ENCODE results near the gene SEC22B.
"Not testable (repeated sequence)": the region's sequence is repeated elsewhere in the genome, so short reads cannot be mapped to it uniquely, and the experiment has no call there.

Gene SEC22B

DNA sequence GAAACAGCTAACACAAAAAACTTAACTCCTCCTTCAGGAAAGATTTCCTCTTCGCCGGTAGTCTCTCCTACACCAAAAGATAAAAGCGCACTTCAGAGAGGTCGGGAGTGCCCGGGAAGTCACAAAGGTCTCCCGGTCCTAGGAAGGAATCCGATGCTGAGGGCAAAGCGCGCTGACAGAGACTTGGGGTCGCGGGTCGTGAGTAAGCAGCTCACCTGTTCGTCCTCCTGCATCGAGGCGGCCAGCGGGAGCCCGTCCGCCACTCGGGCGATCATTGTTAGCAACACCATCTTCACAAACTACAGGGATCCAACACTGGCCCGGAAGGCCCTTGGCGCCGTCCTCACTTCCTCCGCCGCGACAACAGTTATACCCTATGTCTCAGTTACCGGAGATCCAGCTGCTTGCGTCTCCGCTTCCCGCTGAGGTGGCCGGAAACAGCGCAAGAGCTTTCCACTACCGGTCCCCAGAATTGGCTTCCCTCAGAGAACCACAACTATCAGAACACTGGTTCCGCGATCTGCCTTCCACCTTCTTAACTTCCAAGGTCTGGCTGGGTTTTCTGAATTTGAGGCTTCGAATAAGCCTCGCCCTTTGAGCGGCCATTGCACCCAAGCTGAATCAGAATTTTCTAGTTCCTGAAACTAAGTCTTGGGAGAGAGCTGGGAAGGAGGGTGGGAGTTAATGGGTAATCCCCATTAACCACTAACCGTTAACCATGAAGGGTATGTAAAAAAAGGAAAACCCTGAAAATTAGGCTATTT, at the start of gene SEC22B:
Gene SEC22B (minus strand): TSS at position 429 of the 764 bp plus-strand sequence. CDS start 139 bp downstream, at position 290.
- peak; percentile 88 for DNase-seq

DNA sequence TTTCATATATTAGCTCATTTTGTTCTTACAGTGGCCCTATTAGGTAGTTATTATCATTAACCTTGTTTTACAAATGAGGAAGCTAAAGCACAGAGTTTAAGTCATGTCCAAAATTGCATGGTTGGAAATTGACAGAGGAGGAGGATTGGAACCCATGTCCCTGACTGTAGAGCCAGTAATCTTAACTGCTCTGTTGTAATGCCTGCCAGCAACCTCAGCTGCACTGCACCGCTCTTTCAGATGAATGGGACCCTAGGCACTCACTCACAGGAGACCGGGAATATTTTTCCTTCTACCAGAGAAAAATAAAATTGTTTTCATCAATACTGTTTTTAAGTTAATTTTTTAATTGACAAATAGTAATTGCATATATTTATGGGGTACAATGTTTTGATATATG, 41.6 kb upstream of the SEC22B start:
- not testable (repeated sequence) for DNase-seq

DNA sequence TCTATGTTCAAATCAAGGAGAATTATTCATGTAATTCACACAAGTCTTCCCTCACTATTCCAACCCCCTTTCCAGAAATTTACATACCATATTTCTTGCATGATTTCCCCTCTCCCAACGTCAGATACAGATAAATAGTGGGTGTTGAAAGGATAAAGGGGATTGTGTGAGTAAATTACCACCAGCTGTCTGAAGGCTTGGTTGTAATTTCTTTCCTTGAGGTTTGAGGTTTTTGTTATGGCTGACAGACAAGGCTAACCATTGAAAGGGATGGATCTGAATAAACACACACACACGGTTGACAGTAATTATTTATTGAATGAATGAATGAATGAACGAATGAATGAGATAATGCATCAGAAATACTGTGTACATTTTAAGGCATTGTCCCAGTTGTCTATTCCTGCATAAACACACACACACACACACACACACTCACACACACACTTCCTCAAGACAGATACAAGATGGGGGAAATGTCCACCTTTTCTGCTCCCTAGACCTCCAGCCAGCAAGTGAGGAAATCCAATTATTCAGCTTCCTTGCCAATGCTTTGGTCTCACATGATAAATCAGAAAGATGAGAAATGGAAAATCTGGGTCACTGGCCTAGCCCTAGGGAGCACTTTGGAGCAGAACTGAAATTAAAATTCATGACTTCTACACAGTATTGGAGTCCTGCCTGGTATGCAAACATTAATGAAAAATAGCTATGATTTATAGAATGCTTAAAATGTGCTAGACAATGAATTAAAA, 41.0 kb upstream of the SEC22B start:
- not testable (repeated sequence) for DNase-seq

DNA sequence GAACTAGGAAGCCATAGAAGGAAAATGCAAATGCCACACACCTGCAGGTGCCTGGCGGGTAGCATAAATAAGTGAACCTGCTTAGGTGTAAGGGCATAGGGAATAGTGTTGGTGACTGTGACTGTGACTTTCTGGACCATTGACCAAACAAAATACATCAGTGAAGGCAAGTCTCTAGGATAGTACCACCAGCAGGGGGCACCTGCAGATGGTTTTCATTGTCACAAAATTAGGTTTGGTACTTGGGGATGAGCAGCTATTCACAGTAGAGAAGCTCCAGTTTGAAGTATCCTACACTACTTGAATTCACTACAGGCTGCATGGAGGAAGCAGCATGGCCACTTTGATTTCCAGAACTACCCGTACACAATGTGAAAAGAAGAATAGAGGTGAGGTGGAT, 37.3 kb upstream of the SEC22B start:
- not testable (repeated sequence) for DNase-seq

DNA sequence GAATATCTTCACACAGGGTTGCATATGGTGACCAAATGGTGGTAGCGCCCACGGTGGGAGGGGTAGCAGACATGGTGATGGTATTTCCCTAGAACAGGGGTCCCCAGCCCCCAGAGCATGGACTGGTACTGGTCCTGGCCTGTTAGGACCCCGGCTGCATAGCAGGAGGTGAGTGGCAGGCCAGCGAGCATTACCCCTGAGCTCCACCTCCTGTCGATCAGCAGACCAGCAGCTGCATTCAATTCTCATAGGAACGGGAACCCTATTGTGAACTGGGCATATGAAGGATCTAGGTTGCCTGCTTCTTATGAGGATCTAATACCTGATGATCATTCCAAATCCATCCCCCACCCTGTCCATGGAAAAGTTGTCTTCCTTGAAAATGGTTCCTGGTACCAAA, 34.4 kb upstream of the SEC22B start:
- DNase-seq, result not testable (repeated sequence)

DNA sequence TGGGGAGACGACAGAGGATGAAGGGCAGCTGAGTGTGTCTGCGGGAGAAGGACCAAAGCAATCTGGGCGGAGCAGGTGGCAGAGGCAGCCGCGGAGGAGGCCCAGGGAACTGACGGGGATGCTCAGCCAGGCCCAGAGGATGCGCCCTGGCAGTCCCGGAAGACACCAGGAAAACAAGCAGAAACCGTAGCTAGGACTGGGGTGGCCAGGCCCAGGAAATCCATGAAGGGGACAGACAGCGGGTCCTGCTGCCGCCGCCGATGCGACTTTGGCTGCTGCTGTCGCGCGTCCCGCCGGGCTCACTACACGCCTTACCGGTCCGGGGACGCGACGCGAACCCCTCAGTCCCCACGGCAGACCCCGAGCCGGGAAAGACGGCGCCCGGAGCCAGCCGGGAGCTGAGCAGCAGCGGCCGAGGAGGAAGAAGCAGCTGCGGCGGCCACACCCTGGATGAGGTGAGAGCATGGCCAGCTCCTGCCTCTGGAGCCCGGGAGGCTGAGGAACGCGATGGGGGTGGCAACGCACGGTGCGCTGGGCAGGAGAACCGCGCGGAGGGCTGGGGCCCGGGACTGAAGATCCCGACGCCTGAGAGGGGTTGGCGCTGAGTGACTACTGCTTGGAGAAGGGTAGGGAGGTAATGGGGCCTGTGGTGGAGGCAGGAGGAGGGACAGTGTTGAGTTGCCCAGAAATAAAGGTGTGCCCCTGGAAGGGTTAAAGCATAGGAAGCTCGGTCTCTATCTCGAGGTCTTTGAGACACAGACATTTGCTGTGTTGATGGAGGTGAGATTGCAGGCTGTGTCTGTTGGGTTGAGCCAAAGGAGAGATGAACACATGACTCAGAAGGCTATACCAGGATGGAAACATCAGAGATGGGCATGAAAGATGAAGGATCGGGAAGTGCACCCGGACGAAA, 20.8 kb upstream of the SEC22B start:
- DNase-seq, result not testable (repeated sequence)

DNA sequence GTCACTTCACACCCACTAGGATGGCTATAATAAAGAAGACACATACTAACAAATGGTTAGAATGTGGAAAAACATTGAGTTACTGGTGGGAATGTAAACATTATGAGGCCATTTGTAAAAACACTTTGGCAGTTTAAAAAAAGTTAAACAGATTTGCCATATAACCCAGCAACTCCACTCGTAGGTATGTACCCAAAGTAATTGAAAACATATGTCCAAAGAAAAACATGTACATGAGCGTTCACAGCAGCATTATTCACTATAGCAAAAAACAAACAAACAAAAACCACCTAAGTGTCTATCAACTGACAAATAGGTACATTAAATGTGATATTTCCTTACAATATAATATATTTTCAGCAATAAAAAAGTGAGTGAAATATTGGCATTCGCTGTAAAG, 12.3 kb upstream of the SEC22B start:
- not testable (repeated sequence) for DNase-seq

DNA sequence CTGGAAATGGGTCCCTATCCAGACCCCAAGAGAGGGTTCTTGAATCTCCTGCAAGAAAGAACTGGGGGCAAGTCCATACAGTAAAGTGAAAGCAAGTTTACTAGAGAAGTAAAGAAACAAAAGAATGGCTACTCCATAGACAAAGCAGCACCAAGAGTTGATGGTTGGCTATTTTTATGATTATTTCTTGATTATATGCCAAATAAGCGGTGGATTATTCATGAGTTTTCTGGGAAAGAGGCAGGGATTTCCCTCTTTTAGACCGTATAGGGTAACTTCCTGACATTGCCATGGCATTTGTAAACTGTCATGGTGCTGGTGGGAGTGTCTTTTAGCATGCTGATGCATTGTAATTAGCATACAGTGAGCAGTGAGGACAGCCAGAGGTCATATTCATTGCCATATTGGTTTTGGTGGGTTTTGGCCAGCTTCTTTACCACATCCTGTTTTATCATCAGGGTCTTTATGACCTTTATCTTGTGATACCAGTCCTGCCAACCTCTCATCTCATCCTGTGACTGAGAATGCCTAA, 5.9 kb upstream of the SEC22B start:
- DNase-seq, result not testable (repeated sequence)

DNA sequence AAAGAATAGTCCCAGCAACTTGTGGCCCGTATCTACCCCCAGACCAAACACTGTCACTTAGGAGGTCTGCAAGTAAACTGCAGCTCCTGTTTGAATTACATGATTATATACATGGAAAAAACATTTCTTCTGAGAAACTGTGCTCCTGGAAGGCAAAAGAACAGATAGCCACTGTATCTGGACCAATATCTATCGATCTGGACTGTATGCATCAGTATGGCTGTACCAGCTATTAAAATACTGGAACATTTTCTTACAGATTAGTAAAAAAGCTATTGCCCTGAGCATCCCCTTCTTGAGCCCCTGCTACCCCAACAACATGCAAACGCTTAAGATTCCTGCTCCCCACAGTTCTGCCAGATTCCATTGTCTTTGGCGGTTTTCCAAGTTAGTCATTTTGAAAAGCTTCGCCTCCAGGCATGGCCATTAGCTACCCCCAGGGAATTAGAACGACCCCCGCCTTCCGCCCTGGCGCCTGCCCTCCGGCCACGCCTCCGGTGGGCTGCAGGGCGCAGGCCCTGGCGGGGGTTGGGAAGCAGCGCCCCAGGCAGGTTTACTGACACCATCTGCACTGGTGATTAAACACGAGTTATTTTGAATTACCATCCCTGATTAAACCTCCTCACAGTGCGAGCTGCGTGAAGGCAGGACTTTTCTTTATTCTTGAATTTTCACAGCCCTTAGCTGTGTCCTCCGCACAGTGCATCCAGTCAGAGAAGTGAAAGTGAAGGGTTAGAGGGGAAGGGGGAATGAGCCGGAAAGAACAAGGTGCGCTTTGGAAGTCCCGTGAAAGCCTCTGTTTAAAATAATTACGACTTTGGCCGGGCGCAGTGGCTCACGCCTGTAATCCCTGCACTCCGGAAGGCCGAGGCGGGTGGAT, 3.7 kb upstream of the SEC22B start:
- not testable (repeated sequence) for DNase-seq

DNA sequence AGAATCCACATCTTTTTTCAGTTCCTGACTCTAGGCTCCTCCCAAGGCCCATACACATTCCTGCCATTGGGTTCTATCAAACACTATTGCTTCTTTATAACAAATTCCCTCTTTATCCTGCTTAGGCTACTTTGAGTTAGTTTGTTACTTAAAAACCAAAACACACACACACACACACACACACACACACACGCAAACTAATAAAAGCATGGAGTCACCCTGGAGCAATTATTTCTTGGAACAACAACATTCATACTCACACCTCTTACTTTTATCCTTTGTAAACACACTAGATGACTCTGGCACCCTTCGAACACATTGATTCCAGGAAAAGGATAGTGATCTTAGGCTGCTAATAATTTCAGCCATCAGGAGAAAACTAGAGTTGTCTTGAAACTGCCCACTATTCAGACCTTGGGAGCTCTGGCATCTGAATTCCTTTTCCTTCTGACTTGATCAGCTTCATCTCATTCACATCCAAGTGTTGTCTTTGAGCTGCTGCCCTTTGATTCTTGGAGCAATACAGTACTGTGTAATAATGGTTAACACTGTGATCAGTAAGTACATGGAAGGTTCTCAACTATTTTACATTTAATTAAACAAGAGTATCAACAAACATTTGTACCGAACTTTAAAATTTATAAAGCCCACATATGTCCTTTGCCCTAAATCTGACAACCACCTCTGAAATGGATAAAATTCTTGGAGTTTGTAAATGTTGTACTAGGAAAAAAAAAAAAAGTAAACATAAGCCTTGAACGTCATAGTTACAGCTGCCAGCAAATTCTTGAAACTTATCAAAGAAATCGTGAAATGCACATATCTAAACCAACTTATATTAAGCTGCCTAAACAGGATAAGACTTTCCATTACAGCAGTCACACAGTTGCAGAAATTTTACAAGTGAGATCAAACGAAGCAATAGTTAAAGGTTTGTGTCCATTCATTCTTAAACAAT, 2.8 kb upstream of the SEC22B start:
- no peak for DNase-seq

DNA sequence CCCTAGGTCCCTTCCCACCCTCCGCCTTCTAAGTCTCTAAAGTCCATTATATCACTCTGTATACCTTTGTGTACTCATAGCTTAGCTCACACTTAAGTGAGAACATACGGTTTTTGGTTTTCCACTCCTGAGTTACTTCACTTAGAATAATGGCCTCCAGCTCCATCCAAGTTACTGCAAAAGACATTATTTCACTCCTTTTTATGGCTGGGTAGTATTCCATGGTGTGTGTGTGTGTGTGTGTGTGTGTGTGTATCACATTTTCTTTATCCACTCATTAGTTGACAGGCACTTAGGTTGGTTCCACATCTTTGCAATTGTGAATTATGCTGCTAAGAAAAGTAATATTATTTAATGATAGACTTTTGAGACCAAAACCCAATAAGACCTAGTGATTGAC, 1.7 kb upstream of the SEC22B start:
- not testable (repeated sequence) for DNase-seq

DNA sequence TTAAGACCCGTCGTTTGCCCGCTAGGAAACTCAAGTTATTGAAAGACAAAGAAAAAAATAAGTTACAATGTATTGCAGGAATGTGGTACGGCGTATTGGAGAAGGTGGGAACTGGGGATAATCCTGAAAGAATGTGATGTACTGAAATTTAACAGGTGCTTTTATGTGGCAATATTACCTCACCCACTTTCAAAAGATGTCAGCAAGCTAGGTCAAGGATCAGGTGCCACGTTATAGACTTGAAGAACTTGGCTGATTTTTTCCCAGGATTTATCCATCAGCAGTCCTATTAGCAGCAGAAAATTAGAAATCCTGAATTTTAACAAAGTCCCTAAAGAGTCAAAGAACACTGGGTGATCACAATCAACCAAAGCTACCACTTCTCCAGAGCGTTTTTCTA, 632 bp downstream of the SEC22B start:
- not testable (repeated sequence) for DNase-seq

DNA sequence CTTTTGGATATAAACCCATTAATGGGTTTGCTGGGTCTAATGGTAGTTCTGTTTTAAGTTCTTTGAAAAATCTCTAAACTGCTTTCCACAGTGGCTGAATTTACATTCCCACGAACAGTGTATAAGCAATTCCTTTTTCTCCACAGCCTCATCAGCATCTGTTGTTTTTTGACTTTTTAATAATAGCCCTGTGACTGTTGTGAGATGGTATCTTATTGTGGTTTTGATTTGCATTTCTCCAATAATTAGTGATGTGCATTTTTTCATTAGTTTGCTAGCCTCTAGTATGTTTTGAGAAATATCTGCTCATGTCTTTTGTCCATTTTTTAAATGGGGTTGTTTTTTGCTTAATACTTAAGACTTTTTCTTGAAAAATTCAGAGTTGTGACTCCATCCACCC, 11.6 kb downstream of the SEC22B start:
- DNase-seq, result not testable (repeated sequence)

DNA sequence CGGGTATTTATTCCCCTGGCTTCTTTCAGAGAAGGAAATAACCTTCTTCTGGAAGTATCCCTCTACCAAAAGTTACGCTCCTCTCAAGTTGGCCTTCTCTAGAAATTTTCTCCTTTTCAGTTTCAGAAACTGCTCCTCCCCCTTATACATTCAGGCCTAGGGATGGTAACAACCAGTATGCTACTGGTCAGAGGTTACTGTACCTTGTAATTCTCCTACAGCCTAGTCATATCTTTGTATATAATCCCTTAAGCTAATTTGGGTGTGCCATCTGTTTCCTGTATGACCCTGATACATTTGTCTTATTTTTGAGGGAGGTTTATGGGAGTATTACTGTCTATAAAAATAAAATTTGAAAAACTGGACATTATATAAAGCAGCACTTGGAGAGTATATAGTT, 14.3 kb downstream of the SEC22B start:
- DNase-seq, result not testable (repeated sequence)

DNA sequence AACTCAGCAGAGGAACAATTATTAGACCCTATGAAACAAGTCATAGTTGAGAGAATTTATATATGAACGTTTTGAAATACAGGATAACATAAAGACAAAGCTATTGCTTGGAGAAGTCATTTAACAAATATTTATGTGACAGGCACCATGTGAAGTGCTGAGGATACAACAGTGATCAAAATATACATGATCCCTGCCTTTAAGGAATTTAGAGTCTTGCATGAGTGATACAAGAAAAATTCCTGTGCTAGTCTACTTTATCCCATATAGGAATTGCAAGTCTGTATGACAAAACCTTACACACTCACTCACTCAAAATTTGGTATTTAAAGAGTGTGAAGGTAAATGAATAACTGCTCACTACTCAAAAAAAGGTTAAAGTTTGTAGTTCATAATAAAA, 17.8 kb downstream of the SEC22B start:
- not testable (repeated sequence) for DNase-seq

DNA sequence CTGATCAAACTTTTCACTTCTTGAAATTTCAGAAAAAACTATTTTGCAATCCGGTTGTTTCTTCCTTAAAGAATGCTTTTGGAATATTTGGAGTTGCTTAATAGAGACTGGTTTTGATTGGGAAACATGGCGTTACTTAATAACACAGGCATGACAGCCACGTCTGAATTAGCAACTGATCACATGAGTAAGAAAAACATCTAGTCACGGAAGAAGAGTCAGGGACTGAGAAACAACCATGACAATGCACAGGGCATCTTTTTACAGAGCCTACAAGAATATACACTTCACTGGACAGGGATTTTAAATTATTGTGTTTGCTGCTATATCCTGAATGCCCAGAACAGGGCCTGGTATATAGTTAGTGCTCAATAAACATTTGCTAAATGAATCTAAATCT, 18.2 kb downstream of the SEC22B start:
- not testable (repeated sequence) for DNase-seq

DNA sequence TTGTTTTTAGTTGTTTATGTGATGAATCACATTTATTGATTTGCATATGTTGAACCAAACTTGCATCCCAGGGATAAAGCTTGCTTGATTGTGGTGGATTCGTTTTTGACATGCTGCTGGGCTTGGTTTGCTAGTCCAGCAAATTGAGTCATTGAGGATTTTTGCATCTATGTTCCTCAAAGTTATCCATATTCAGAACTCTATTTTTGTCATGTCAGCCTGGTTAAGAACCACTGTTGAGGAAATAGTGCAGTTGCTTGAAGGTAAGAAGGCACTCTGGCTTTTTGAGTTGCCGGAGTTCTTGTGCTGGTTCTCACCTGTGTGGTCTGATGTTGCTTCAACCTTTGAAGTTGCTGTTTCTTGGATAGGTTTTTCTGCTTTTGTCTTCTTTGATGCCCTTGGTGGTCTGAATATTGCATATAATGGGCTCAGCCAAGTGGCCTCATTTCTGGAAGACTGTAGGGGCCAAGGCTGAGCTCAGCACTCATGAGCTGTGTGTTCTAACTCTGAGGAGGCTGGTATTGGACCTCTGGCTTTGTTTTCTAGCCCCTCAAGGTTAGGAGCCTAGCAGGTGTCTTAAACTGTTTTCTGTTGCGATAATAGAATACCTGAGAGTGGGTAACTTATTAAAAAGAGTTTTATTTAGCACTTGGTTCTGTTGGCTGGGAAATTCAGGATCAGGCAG, 26.0 kb downstream of the SEC22B start:
- DNase-seq, result not testable (repeated sequence)

DNA sequence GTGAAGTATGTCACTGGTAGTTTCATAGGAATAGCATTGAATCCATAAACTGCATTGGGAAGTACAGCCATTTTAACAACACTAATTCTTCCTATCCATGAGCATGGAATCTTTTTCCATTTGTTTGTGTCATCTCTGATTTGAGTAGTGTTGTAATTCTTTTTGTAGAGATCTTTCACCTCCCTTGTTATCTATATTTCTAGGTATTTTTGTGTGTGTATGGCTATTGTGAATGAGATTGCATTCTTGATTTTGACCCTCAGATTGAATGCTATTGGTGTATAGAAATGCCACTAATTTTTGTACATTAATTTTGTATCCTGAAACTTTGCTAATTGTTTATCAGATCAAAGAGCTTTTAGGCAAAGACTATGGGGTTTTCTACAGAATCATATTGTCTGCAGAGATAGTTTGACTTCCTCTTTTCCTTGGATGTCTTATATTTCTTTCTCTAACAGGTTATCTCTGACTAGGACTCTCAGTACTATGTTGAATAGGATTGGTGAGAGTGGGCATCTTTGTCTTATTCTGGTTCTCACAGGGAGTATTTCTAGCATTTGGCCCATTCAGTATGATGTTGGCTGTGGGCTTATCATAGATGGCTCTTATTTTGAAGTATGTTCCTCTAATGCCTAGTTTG, 26.8 kb downstream of the SEC22B start:
- not testable (repeated sequence) for DNase-seq

DNA sequence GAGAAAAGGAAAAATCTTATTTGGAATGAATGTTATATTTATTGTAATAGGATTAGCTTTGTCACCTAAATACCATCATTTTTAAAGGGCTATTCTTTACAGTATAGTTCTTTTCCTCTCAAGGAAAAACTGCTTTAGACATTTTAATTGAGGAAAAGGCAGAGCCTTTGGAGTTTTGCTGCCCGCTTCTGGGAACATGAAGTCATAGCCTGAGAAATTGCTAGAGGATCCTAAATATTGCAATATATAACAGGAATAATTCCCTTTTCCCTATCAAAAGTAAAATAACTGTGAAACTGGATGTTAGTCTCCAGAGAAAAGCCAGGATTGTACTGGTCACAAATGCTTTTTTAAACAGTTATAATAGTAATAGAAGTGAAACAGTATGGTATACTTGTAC, 30.5 kb downstream of the SEC22B start:
- not testable (repeated sequence) for DNase-seq

Measured in stimulated activated naive CD4-positive, alpha-beta T cell treated with Interleukin-2 at 50 U/mL for 16 hours (primary cell).